Measurements from ENCODE around the gene TMOD1.

DNA sequence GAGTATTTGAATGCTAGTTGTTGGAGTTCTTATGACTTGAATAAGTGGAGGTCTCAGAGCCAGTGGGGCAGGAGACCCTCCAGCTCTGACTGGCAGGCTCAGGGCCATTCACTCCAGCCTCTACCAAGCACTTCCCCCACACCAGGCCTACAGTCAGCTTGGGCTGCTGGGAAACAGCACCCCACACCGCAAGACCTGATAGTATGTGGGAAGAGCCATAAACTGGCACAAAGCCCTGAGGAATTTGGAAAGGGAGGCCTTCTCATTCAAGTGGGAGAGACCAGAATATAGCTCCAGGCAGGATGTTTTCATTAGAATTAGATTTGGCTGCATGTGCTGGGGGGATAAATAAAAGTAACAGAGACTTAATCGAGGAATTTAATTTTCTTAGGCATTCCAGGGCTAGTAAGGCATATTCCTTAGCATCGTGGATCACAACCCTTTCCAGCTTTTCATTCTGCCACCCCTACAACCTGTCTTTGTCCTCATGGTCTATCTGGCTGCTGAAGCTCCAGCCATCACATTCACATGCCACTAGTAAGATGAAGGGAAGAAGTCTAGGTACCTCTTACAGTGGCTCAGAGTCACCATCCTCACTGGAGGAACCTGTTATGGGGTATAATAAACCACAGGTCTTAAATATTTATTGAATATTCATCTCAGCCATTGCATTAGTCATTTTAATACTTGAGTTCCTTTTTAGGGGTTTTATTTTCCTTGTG lies 47.5 kb downstream of the TMOD1 start:
- TF ChIP-seq, protein P1, sequence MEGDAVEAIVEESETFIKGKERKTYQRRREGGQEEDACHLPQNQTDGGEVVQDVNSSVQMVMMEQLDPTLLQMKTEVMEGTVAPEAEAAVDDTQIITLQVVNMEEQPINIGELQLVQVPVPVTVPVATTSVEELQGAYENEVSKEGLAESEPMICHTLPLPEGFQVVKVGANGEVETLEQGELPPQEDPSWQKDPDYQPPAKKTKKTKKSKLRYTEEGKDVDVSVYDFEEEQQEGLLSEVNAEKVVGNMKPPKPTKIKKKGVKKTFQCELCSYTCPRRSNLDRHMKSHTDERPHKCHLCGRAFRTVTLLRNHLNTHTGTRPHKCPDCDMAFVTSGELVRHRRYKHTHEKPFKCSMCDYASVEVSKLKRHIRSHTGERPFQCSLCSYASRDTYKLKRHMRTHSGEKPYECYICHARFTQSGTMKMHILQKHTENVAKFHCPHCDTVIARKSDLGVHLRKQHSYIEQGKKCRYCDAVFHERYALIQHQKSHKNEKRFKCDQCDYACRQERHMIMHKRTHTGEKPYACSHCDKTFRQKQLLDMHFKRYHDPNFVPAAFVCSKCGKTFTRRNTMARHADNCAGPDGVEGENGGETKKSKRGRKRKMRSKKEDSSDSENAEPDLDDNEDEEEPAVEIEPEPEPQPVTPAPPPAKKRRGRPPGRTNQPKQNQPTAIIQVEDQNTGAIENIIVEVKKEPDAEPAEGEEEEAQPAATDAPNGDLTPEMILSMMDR (IDR thresholded peaks at IDR 0.05): no peak
- no peak for TF ChIP-seq SMC3 (IDR thresholded peaks at IDR 0.05; ENCODE audit: low read depth, low read length)
